ENCODE data around the gene CCDC142. TPM values are rescaled to one million over a fixed set of nuclear protein-coding genes. Genes with fewer than 3 reads are reported as not detected.

Gene CCDC142
- total RNA-seq, 1 experiment from 2014 or later, result 14.0 TPM

GRCh38 chr2:74457549-74458131 lies 25.2 kb downstream of the CCDC142 start:
- Mint-ChIP-seq H3K4me3 (peak overlapping the region; percentile 96), H3K9me3 (no peaks in the 10 kb centered on the region), H3K27me3 (ENCODE audit: low read depth) (no peaks in the 10 kb centered on the region), H3K27ac (peak overlapping the region; percentile 98), H3K4me1 (peaks cover 36% of the 10 kb centered on the region), H3K36me3 (peaks cover 7% of the 10 kb centered on the region; the same call in 1 of the 2 replicates)
- ChIA-PET CTCF (interaction anchor here (1.0 to 3.1 kb wide), 14 partner anchors 14 to 123 kb away, joined by 3 to 18 read pairs (median 4); partner anchors contain the start of genes CCDC142 and MRPL53), POLR2A (interaction anchor here (0.6 to 2.7 kb wide), 13 partner anchors 10 to 98 kb away, joined by 3 to 29 read pairs (median 6); partner anchors contain the start of genes AUP1, HTRA2, LBX2 and MRPL53)
- ATAC-seq (peak; percentile 33), DNase-seq (ENCODE audit: low spot score) (peak; percentile 81)
- TF ChIP-seq NFE2L1 (CRISPR knock-in tag; IDR thresholded peaks at IDR 0.05) (peak; percentile 38; the same call in 1 of the 2 replicates), ZNF121 (CRISPR knock-in tag; IDR thresholded peaks at IDR 0.05) (peak; percentile 25; the same call in 1 of the 2 replicates), MAX (CRISPR knock-in tag; IDR thresholded peaks at IDR 0.05) (0 out of 2 replicates have a peak, but pooled peaks have one; percentile 31), CREM (CRISPR knock-in tag; IDR thresholded peaks at IDR 0.05) (peak; percentile 87), ETV6 (CRISPR knock-in tag; IDR thresholded peaks at IDR 0.05) (0 out of 2 replicates have a peak, but pooled peaks have one; percentile 27), NFYB (CRISPR knock-in tag; conservative IDR thresholded peaks at IDR 0.05; ENCODE audit: low read depth) (no peak), FOXP1 (CRISPR knock-in tag; IDR thresholded peaks at IDR 0.05; ENCODE audit: borderline replicate concordance) (peak; percentile 53), HMGXB4 (CRISPR knock-in tag; IDR thresholded peaks at IDR 0.05) (0 out of 2 replicates have a peak, but pooled peaks have one; percentile 26), E2F5 (CRISPR knock-in tag; IDR thresholded peaks at IDR 0.05) (no peak), RELA (CRISPR knock-in tag; IDR thresholded peaks at IDR 0.05; ENCODE audit: borderline replicate concordance) (0 out of 2 replicates have a peak, but pooled peaks have one; percentile 63), MXD4 (CRISPR knock-in tag; IDR thresholded peaks at IDR 0.05; ENCODE audit: borderline replicate concordance) (no peak), PRDM15 (CRISPR knock-in tag; IDR thresholded peaks at IDR 0.05) (no peak), SP1 (CRISPR knock-in tag; conservative IDR thresholded peaks at IDR 0.05) (peak; percentile 56; the same call in 1 of the 2 replicates), GTF2I (CRISPR knock-in tag; conservative IDR thresholded peaks at IDR 0.05) (no peak), CBFB (CRISPR knock-in tag; IDR thresholded peaks at IDR 0.05; ENCODE audit: low read depth) (peak; percentile 62; the same call in 1 of the 2 replicates), TEAD1 (CRISPR knock-in tag; IDR thresholded peaks at IDR 0.05) (no peak), PREB (CRISPR knock-in tag; IDR thresholded peaks at IDR 0.05; ENCODE audit: borderline replicate concordance) (0 out of 2 replicates have a peak, but pooled peaks have one; percentile 63), ZNF512 (CRISPR knock-in tag; IDR thresholded peaks at IDR 0.05; ENCODE audit: borderline replicate concordance) (no peak), ZNF317 (CRISPR knock-in tag; IDR thresholded peaks at IDR 0.05; ENCODE audit: borderline replicate concordance, low read depth) (no peak), CTCF (IDR thresholded peaks at IDR 0.05) (no peak), NFATC4 (CRISPR knock-in tag; IDR thresholded peaks at IDR 0.05) (no peak), CREB1 (CRISPR knock-in tag; IDR thresholded peaks at IDR 0.05) (no peak), ZNF416 (CRISPR knock-in tag; IDR thresholded peaks at IDR 0.05) (0 out of 2 replicates have a peak, but pooled peaks have one; percentile 35), TP53 (CRISPR knock-in tag; IDR thresholded peaks at IDR 0.05) (no peak), SMAD3 (CRISPR knock-in tag; IDR thresholded peaks at IDR 0.05; ENCODE audit: borderline replicate concordance) (no peak; the same call in 1 of the 2 replicates), IRF2 (CRISPR knock-in tag; IDR thresholded peaks at IDR 0.05; ENCODE audit: borderline replicate concordance, low read depth) (no peak)
